Calu3 (cell line): ENCODE data around the gene ZNF584. TPM values are rescaled to one million over a fixed set of nuclear protein-coding genes. Genes with fewer than 3 reads are reported as not detected.
"Not testable (repeated sequence)": the region's sequence is repeated elsewhere in the genome, so short reads cannot be mapped to it uniquely, and the experiment has no call there.

ENCODE experiments used
- BruUV-seq: library from RNA; stranded (reverse); fragments of 400-500 nt; replicated peaks from 2 replicates; lab custom pipeline; 2021; lab: Mats Ljungman, UMichigan
- CTCF ChIA-PET: fragments of 300-600 bp; sonication (Branson Sonifier 250); formaldehyde crosslinking; loops from one replicate; lab custom pipeline; 2022; ENCODE audit warnings: antibody characterized with exemption; lab: Charles Lee
- DNase-seq: peaks from one replicate; pipeline ENCODE4 v3.0.0; 2022
- H3K27ac Mint-ChIP-seq: one replicate; pipeline ENCODE4 v1.8.0; 2022; ENCODE audit warnings: mixed read lengths; ENCODE audit not compliant: unreplicated experiment
- H3K27me3 Mint-ChIP-seq: one replicate; pipeline ENCODE4 v1.8.0; 2022; ENCODE audit warnings: mixed read lengths; ENCODE audit not compliant: unreplicated experiment
- H3K36me3 Mint-ChIP-seq: one replicate; pipeline ENCODE4 v1.8.0; 2022; ENCODE audit warnings: mild to moderate bottlenecking, moderate library complexity, mixed read lengths; ENCODE audit not compliant: insufficient read depth, unreplicated experiment
- H3K4me1 Mint-ChIP-seq: one replicate; pipeline ENCODE4 v1.8.0; 2022; ENCODE audit warnings: mild to moderate bottlenecking, low read depth, mixed read lengths; ENCODE audit not compliant: unreplicated experiment
- H3K4me3 Mint-ChIP-seq: one replicate; pipeline ENCODE4 v1.8.0; 2022; ENCODE audit warnings: mild to moderate bottlenecking, low read depth, moderate library complexity, mixed read lengths; ENCODE audit not compliant: unreplicated experiment
- H3K9me3 Mint-ChIP-seq: one replicate; pipeline ENCODE4 v1.8.0; 2022; ENCODE audit warnings: low read depth, mixed read lengths; ENCODE audit not compliant: unreplicated experiment
- CTCF ChIP-seq: fragments of 200-600 bp; IDR thresholded peaks from one replicate; pipeline ENCODE4 v1.8.0; 2022; ENCODE audit warnings: antibody characterized with exemption; ENCODE audit not compliant: unreplicated experiment
- intact Hi-C: fragments of 100-400 bp; cut with micrococcal nuclease; formaldehyde crosslinking; loops from one replicate; pipeline ENCODE4 v1.10.0; 2022; ENCODE audit not compliant: unreplicated experiment
- total RNA-seq: library from RNA; stranded (reverse); gene quantifications from 2 replicates; pipeline ENCODE4 v1.2.3, GENCODE V29; 2022

The ZNF584 gene
- total RNA-seq, 1 experiment from 2014 or later = 21.8 TPM

GRCh38 chr19:58372311-58373133 lies 35.9 kb upstream of the ZNF584 start:
- CTCF ChIA-PET = interaction anchor here (0.6 kb wide), 1 partner anchor 118 kb away, joined by 3 read pairs; no protein-coding TSS in a partner anchor
- Mint-ChIP-seq H3K27ac (no peak overlapping the region), H3K9me3 (peaks cover 4% of the 10 kb centered on the region), H3K4me3 (no peak overlapping the region), H3K36me3 (peaks cover 11% of the 10 kb centered on the region), H3K4me1 (no peaks in the 10 kb centered on the region), H3K27me3 (no peaks in the 10 kb centered on the region)
- no peak for DNase-seq
- no TSS peak for BruUV-seq
- intact Hi-C loops = no loop called here
- no peak for TF ChIP-seq CTCF

GRCh38 chr19:58374200-58374599 lies 34.2 kb upstream of the ZNF584 start:
- Mint-ChIP-seq H3K9me3 (peaks cover 4% of the 10 kb centered on the region), H3K27ac (no peak overlapping the region), H3K4me3 (no peak overlapping the region), H3K27me3 (no peaks in the 10 kb centered on the region), H3K4me1 (no peaks in the 10 kb centered on the region), H3K36me3 (peaks cover 12% of the 10 kb centered on the region)
- BruUV-seq = no TSS peak
- intact Hi-C loops = no loop called here
- DNase-seq = no peak
- CTCF ChIA-PET = no interaction called here
- no peak for TF ChIP-seq CTCF

GRCh38 chr19:58376724-58377123 lies 31.7 kb upstream of the ZNF584 start:
- H3K27ac Mint-ChIP-seq, BruUV-seq, H3K4me1 Mint-ChIP-seq, H3K9me3 Mint-ChIP-seq, H3K4me3 Mint-ChIP-seq, DNase-seq, H3K27me3 Mint-ChIP-seq, intact Hi-C loops: not testable (repeated sequence)
- CTCF ChIA-PET = interaction anchor here (0.7 kb wide), 1 partner anchor 36 kb away, joined by 6 read pairs; no protein-coding TSS in a partner anchor
- peaks cover 32% of the 10 kb centered on the region for H3K36me3 Mint-ChIP-seq

GRCh38 chr19:58379246-58379645 lies 29.2 kb upstream of the ZNF584 start:
- Mint-ChIP-seq H3K36me3 (peaks cover 40% of the 10 kb centered on the region), H3K9me3 (peaks cover 1% of the 10 kb centered on the region), H3K27ac (peak overlapping the region; percentile 81), H3K27me3 (no peaks in the 10 kb centered on the region), H3K4me1 (peaks cover 17% of the 10 kb centered on the region), H3K4me3 (peak overlapping the region; percentile 76)
- DNase-seq = no peak
- no peak for TF ChIP-seq CTCF
- intact Hi-C loops = no loop called here
- CTCF ChIA-PET = interaction anchor here (0.6 to 1.0 kb wide), 2 partner anchors 17 to 1782 kb away, joined by 3 read pairs; partner anchors contain the start of gene ZNF497
- BruUV-seq = no TSS peak
